NK-92 (cell line): ENCODE measurements around the gene UBAP1.
"Not testable (repeated sequence)": the region's sequence is repeated elsewhere in the genome, so short reads cannot be mapped to it uniquely, and the experiment has no call there.

Experiments
- DNase-seq: peaks from one replicate; lab custom pipeline; 2025; ENCODE audit not compliant: unreplicated experiment; lab: John Stamatoyannopoulos, UW

The UBAP1 gene

GRCh38 chr9:34220218-34220617 is 41.4 kb downstream of the UBAP1 start:
- DNase-seq, result no peak

- no peak for DNase-seq
Measured at GRCh38 chr9:34224349-34224748, 45.5 kb downstream of the UBAP1 start.

- DNase-seq, result not testable (repeated sequence)
Measured at GRCh38 chr9:34226144-34226760, 47.4 kb downstream of the UBAP1 start.

- no peak for DNase-seq
Measured at GRCh38 chr9:34227445-34227844, 48.6 kb downstream of the UBAP1 start.

GRCh38 chr9:34230556-34230955 is 51.7 kb downstream of the UBAP1 start:
- DNase-seq, result no peak

- no peak for DNase-seq
Measured at GRCh38 chr9:34232201-34232600, 53.4 kb downstream of the UBAP1 start.

GRCh38 chr9:34233672-34234071 is 54.8 kb downstream of the UBAP1 start:
- DNase-seq, result no peak

GRCh38 chr9:34237836-34238235 is 59.0 kb downstream of the UBAP1 start:
- no peak for DNase-seq

- DNase-seq, result no peak
Measured at GRCh38 chr9:34240006-34240405, 61.2 kb downstream of the UBAP1 start.

GRCh38 chr9:34242830-34243229 is 64.0 kb downstream of the UBAP1 start:
- DNase-seq, result no peak

GRCh38 chr9:34245212-34245611 is 66.4 kb downstream of the UBAP1 start:
- DNase-seq, result not testable (repeated sequence)

GRCh38 chr9:34246453-34246852 is 67.6 kb downstream of the UBAP1 start:
- DNase-seq, result no peak

- DNase-seq, result not testable (repeated sequence)
Measured at GRCh38 chr9:34247782-34248181, 68.9 kb downstream of the UBAP1 start.

- no peak for DNase-seq
Measured at GRCh38 chr9:34249274-34249673, 70.4 kb downstream of the UBAP1 start.

- DNase-seq, result no peak
Measured at GRCh38 chr9:34250721-34251120, 71.9 kb downstream of the UBAP1 start.

GRCh38 chr9:34252016-34252415 is 73.2 kb downstream of the UBAP1 start:
- DNase-seq, result no peak

GRCh38 chr9:34252670-34253459 is 74.0 kb downstream of the UBAP1 start:
- DNase-seq, result no peak

- DNase-seq, result no peak
Measured at GRCh38 chr9:34253460-34253837, 74.6 kb downstream of the UBAP1 start.

GRCh38 chr9:34254141-34254913 is 75.5 kb downstream of the UBAP1 start:
- no peak for DNase-seq

- no peak for DNase-seq
Measured at GRCh38 chr9:34254966-34255825, 76.4 kb downstream of the UBAP1 start.

GRCh38 chr9:34256104-34256503 is 77.3 kb downstream of the UBAP1 start:
- DNase-seq, result no peak
